HUDEP-2 (cell line): Measurements from ENCODE around the gene SYVN1.
A peak's percentile ranks its signal among the peaks of the same experiment; 100 is the strongest.
"Not testable (repeated sequence)": the region's sequence is repeated elsewhere in the genome, so short reads cannot be mapped to it uniquely, and the experiment has no call there.

Source experiments
- DNase-seq, 76 experiments: peaks; one replicate each; lab custom pipeline; 2025; ENCODE audit not compliant: unreplicated experiment in 76 of 76; lab: John Stamatoyannopoulos, UW

The SYVN1 gene

GRCh38 chr11:65128182-65129145 is 5.9 kb downstream of the SYVN1 start:
- DNase-seq: no peak

GRCh38 chr11:65127473-65128181 is 6.7 kb downstream of the SYVN1 start:
- DNase-seq: no peak

- DNase-seq: no peak
Measured at GRCh38 chr11:65126624-65127274, 7.6 kb downstream of the SYVN1 start.

- no peak for DNase-seq
Measured at GRCh38 chr11:65125197-65126056, 8.9 kb downstream of the SYVN1 start.

- peak in 1 of 76 experiments; percentile 3 for DNase-seq
Measured at GRCh38 chr11:65124480-65125196, 9.7 kb downstream of the SYVN1 start.

- DNase-seq: peak in 75 of 76 experiments; percentile 52 to 99 (median 96)
Measured at GRCh38 chr11:65121865-65122696, 12.2 kb downstream of the SYVN1 start, which contains the start of the genes FAU and MRPL49. Gene FAU (minus strand): TSS chr11:65122134. CDS start chr11:65121813, 321 bp downstream. Gene MRPL49 (plus strand): TSS chr11:65122321. CDS start chr11:65122347, 26 bp downstream.

- DNase-seq: peak in 46 of 76 experiments; percentile 7 to 60 (median 30)
Measured at GRCh38 chr11:65121447-65121864, 12.9 kb downstream of the SYVN1 start.

GRCh38 chr11:65120831-65121230 is 13.5 kb downstream of the SYVN1 start:
- no peak for DNase-seq

- DNase-seq: no peak
Measured at GRCh38 chr11:65119670-65119995, 14.7 kb downstream of the SYVN1 start.

- not testable (repeated sequence) for DNase-seq
Measured at GRCh38 chr11:65118891-65119669, 15.2 kb downstream of the SYVN1 start.

GRCh38 chr11:65118097-65118837 is 16.1 kb downstream of the SYVN1 start:
- DNase-seq: no peak

GRCh38 chr11:65117206-65118096 is 16.9 kb downstream of the SYVN1 start, which contains the start of gene ZNHIT2:
Gene ZNHIT2 (minus strand): TSS chr11:65117701. CDS start chr11:65117653, 48 bp downstream.
- DNase-seq: peak in 75 of 76 experiments; percentile 37 to 99 (median 98)

- DNase-seq: peak in 37 of 76 experiments; percentile 7 to 56 (median 32)
Measured at GRCh38 chr11:65116370-65117205, 17.7 kb downstream of the SYVN1 start.

GRCh38 chr11:65115361-65116082 is 18.8 kb downstream of the SYVN1 start:
- no peak for DNase-seq
